Adrenal gland (tissue), 5 donors: ENCODE results near the gene TUBGCP6.

Experiments
- CTCF ChIP-seq, 6 experiments: fragments of 450-650 bp in 4 of 6; fragments of 200-600 bp in 2 of 6; sonication (generic) in 1 of 6; IDR thresholded peaks; 1 replicate in 5 of 6; 2 replicates in 1 of 6; pipeline versions ENCODE4 v1.5.1 to v1.8.0; 2016 to 2021; ENCODE audit warnings: antibody characterized with exemption in 6 of 6, mild to moderate bottlenecking in 2 of 6, moderate library complexity in 1 of 6
- POLR2A ChIP-seq, 2 donors: fragments of 450-650 bp; IDR thresholded peaks; one replicate each; pipeline ENCODE4 v1.6.1; 2017; ENCODE audit warnings: antibody characterized with exemption in 2 of 2, mild to moderate bottlenecking in 2 of 2, moderate library complexity in 1 of 2
- donor health status: DM: no; HTN: no; CAD: no.

DNA sequence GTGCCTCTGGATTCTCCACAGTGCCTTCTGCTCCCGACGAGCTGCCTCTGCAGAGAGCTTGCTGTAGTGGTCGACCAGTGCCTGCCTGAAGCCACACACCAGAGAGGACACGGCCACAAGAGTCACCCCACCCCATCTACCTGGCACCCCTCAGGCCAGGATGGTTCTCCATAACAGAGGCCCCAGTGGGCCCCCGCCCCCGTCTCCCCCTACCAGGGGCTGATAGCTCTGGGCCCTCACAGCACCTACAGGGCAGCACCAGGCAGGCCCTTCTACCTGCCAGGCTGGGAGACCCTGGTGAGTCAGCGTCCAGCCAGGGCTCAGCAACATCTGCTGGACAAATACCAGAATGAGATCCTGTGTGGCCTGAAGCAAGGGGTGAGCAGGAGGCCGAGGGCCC lies 22.3 kb downstream of the TUBGCP6 start:
- no peak for TF ChIP-seq CTCF (IDR thresholded peaks at IDR 0.05)
- no peak for TF ChIP-seq POLR2A (IDR thresholded peaks at IDR 0.05)
